ENCODE results near the gene FOXP1.

GRCh38 chr3:71402911-71403310 is 180.6 kb downstream of the FOXP1 start:
- TF ChIP-seq FOXM1 (IDR thresholded peaks at IDR 0.05; ENCODE audit: borderline replicate concordance) = no peak
- no peak for TF ChIP-seq NFRKB (IDR thresholded peaks at IDR 0.05)

All from HEK293T (cell line).